ENCODE measurements around the gene KCNG2.

DNA sequence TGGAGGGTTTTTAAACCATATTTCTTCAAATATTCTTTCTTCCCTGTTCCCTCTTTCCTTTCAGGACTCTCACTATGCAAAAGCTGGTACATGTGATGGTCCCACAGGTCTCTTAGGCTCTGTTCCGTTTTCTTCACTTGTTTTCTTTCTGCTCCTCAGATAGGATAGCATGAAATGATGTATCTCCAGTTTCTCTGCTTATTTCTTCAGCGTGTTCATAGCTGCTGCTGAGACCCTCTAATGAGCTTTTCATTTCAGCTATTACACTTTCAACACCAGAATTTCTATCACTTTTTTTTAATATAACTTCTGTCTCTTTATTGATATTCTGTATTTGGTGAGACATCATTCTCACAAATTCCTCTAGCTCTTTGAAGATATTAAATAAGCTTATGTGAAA, 63.9 kb downstream of the KCNG2 start:
- TF ChIP-seq RAD21 (IDR thresholded peaks at IDR 0.05 in 1 of 2, conservative IDR thresholded peaks at IDR 0.05 in 1 of 2; ENCODE audit: low read depth in 2 of 2, low read length in 2 of 2) = no peak
- TF ChIP-seq, protein P1, sequence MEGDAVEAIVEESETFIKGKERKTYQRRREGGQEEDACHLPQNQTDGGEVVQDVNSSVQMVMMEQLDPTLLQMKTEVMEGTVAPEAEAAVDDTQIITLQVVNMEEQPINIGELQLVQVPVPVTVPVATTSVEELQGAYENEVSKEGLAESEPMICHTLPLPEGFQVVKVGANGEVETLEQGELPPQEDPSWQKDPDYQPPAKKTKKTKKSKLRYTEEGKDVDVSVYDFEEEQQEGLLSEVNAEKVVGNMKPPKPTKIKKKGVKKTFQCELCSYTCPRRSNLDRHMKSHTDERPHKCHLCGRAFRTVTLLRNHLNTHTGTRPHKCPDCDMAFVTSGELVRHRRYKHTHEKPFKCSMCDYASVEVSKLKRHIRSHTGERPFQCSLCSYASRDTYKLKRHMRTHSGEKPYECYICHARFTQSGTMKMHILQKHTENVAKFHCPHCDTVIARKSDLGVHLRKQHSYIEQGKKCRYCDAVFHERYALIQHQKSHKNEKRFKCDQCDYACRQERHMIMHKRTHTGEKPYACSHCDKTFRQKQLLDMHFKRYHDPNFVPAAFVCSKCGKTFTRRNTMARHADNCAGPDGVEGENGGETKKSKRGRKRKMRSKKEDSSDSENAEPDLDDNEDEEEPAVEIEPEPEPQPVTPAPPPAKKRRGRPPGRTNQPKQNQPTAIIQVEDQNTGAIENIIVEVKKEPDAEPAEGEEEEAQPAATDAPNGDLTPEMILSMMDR (IDR thresholded peaks at IDR 0.05; ENCODE audit: control extremely low read depth in 1 of 3, insufficient read depth in 1 of 3, low read depth in 1 of 3, low read length in 3 of 3) = no peak
- TF ChIP-seq SAP30 (IDR thresholded peaks at IDR 0.05; ENCODE audit: insufficient read depth, insufficient replicate concordance, low read length) = no peak
- TF ChIP-seq, protein P2, sequence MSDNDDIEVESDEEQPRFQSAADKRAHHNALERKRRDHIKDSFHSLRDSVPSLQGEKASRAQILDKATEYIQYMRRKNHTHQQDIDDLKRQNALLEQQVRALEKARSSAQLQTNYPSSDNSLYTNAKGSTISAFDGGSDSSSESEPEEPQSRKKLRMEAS (IDR thresholded peaks at IDR 0.05) = no peak
- TF ChIP-seq EP300 (IDR thresholded peaks at IDR 0.05; ENCODE audit: borderline replicate concordance in 1 of 2, low read depth in 2 of 2, low read length in 2 of 2) = no peak
- no peak for TF ChIP-seq SIN3A (conservative IDR thresholded peaks at IDR 0.05 in 1 of 2, IDR thresholded peaks at IDR 0.05 in 1 of 2; ENCODE audit: low read depth in 1 of 2, low read length in 2 of 2)
- TF ChIP-seq POLR2A (IDR thresholded peaks at IDR 0.05; ENCODE audit: control extremely low read depth in 1 of 2, low read depth in 2 of 2, low read length in 2 of 2) = no peak
- TF ChIP-seq, protein P3, sequence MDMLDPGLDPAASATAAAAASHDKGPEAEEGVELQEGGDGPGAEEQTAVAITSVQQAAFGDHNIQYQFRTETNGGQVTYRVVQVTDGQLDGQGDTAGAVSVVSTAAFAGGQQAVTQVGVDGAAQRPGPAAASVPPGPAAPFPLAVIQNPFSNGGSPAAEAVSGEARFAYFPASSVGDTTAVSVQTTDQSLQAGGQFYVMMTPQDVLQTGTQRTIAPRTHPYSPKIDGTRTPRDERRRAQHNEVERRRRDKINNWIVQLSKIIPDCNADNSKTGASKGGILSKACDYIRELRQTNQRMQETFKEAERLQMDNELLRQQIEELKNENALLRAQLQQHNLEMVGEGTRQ (IDR thresholded peaks at IDR 0.05; ENCODE audit: low read length) = no peak
- no peak for TF ChIP-seq RXRA (IDR thresholded peaks at IDR 0.05; ENCODE audit: insufficient read depth, low read depth, low read length)

All from H1 (cell line).